ENCODE data around the gene VWA5B1.

GRCh38 chr1:20347699-20348098, 57.0 kb downstream of the VWA5B1 start:
- TF ChIP-seq CTCF (IDR thresholded peaks at IDR 0.05) (no peak), POLR2AphosphoS5 (IDR thresholded peaks at IDR 0.05; ENCODE audit: insufficient read depth in 1 of 2, low read depth in 1 of 2) (no peak), POLR2A (IDR thresholded peaks at IDR 0.05) (no peak)

Data from vagina (tissue), 2 donors.